Mammary epithelial cell (primary cell): ENCODE measurements around the gene FLT3.

ENCODE experiments used
- CTCF ChIP-seq, 2 donors: IDR thresholded peaks in 1 of 2; conservative IDR thresholded peaks in 1 of 2; 2 replicates each; pipeline ENCODE4 v1.5.1; 2011 to 2012; ENCODE audit warnings: inconsistent platforms in 2 of 2, low read length in 2 of 2, mild to moderate bottlenecking in 2 of 2, control low read depth in 1 of 2, low read depth in 1 of 2; ENCODE audit not compliant: insufficient read depth in 1 of 2; ENCODE audit errors: extremely low read depth in 1 of 2
- EZH2 ChIP-seq: IDR thresholded peaks from 2 replicates; pipeline ENCODE4 v1.6.1; 2012; ENCODE audit warnings: low read length, inconsistent platforms, borderline replicate concordance

DNA sequence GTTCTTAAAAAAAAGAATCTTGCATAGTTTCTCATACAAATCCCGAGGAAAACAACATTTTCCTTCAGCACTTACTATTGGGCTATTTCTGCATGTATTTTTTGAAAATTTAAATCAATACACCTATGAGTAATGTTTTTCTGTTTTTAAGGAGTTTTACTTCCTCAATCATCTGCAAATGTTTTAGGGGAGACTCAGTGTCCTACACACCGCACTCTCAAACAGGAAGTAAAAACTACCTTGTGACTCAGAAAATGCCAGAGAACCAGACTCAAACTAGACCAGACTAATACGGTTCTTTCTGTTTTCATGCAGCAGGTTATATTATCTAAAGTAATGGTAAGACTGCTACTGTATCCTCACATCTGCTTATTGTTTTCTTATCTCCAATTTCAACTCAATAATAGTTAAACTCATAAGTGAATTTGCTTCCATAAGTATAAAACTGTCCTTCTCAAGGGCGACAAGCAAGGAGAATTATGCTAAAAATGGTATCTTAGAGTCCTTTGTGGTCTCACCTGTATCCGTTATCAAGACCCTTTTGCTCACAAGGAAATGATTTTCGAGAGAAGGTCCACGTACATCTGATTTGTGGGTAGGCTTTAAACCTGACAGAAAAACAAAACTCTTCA is 52.5 kb downstream of the FLT3 start:
- TF ChIP-seq CTCF (conservative IDR thresholded peaks at IDR 0.05 in 1 of 2, IDR thresholded peaks at IDR 0.05 in 1 of 2; ENCODE audit: extremely low read depth in 1 of 2, insufficient read depth in 1 of 2, low read depth in 1 of 2, low read length in 2 of 2), result no peak
- no peak for TF ChIP-seq EZH2
